Activated CD8-positive, alpha-beta memory T cell treated with anti-CD3 and anti-CD28 coated beads, Interleukin-2, amount 50 U/mL, for 1 hour (primary cell): ENCODE measurements around the gene MYO1C.
"Not testable (repeated sequence)": the region's sequence is repeated elsewhere in the genome, so short reads cannot be mapped to it uniquely, and the experiment has no call there.

Experiments
- DNase-seq: peaks from one replicate; pipeline ENCODE4 v3.0.0-alpha.2; 2020; ENCODE audit errors: extremely low read depth

Gene MYO1C

GRCh38 chr17:1462164-1463112 is 30.0 kb downstream of the MYO1C start:
- DNase-seq: no peak

DNA sequence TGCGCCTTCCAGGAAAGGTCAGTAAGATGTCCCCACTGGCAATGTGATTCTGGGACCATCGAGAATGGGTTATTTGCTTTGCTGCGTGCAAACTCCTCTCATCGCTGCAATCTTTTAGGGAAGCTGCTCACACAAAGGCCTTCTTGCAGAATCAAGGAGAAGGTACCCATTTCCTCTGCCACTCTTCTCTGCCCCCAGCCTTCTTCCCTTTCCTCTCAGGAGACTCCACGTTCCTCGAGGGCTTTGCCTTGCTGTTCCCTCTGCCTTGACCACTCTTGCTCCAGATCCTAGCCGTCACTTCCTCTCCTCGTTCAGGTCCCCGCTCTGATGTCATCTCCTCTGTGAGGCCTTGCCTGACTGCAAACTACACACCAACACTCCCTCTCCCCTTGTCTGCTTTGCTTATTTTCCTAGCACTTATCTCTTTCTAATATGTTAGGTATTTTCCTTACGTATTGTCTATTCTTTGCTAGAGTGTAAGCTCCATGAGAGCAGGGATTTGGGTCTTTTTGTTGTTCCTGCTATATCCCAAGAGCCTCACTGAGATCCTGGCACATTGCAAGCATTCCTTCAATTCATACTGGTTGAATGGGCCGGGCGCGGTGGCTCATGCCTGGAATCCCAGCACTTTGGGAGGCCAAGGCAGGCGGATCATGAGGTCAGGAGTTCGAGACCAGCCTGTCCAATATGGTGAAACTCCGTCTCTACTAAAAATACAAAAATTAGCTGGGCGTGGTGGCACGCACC is 31.1 kb downstream of the MYO1C start:
- DNase-seq: no peak

DNA sequence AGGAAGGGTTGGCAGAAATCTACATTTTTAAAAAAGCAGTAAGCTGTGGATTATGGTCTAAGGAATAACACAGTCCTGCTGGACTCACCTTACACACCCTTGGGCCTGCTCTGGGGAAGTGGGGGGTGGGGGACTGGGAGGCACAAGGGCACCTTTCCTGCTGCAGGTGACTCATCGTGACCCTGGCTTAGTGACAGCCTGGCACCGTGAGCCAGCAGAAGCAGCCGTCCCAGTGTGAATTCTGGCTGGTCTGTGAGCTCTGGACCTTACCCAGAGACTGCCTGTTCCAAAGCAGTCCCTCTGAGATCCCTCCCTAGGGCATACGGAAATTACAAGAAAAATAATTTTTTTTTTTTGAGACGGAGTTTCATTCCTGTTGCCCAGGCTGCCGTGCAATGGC is 32.3 kb downstream of the MYO1C start:
- no peak for DNase-seq

GRCh38 chr17:1455797-1456599 is 36.5 kb downstream of the MYO1C start, which contains the start of gene CRK:
CRK (minus strand) TSS chr17:1456232; CDS start chr17:1456117, 115 bp downstream.
- peak; percentile 85 for DNase-seq

GRCh38 chr17:1455291-1455796 is 37.1 kb downstream of the MYO1C start:
- no peak for DNase-seq

- no peak for DNase-seq
Observed at GRCh38 chr17:1454541-1454940, 37.9 kb downstream of the MYO1C start.

DNA sequence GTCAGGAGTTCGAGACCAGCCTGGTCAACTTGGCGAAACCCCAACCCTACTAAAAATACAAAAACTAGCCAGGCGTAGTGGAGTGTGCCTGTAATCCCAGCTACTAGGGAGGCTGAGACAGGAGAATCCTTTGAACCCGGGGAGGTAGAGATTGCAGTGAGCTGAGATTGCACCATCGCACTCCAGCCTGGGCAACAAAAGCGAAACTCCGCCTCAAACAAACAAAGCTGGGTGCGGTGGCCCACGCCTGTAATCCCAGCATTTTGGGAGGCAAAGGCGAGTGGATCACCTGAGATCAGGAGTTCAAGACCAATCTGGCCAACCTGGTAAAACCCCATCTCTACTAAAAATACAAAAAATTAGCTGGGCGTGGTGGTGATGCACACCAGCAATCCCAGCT is 38.8 kb downstream of the MYO1C start:
- not testable (repeated sequence) for DNase-seq

DNA sequence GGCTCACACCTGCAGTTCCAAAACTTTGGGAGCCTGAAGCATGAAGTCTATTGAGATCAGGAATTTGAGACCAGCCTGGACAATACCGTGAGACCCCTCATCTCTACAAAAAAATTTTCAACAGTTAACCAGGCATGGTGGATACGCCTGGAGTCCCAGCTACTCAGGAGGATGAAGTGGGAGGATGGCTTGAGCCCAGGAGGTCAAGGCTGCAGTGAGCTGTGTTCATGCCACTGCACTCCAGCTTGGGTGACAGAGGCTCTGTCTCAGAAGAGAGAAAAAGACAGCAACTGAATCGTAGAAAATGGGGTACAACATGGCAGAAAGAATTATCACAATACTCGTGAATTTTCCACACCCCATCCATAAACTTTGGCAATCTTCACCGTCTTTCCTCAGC is 39.6 kb downstream of the MYO1C start:
- DNase-seq: no peak

GRCh38 chr17:1450261-1450660 is 42.2 kb downstream of the MYO1C start:
- DNase-seq: not testable (repeated sequence)

DNA sequence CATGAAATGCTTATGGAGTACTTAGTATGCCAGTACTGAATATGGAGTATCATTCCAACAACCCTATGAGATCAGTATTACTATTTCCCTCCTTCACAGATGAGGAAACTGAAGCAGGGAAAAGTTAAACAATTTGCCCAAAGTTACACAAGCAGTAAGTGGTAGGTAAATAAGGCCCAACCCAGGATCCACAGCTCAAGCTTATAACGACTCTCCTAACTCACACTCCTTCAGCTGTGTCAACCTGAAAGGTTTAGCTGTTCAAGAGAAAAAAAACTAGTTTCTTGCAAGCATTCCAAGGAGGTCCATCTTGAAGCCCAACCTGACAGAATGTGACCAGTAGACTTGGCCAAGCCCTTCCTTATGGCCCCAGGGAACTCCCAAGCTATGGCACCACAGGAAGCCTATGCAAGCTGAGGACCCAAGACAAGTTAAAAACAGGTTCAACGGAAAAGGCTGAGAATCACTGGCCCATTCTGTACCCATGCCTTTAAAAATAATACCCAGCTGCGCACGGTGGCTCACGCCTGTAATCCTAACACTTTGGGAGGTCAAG is 43.0 kb downstream of the MYO1C start:
- no peak for DNase-seq

GRCh38 chr17:1447052-1447451 is 45.4 kb downstream of the MYO1C start:
- no peak for DNase-seq

- DNase-seq: no peak
Observed at GRCh38 chr17:1446201-1446600, 46.3 kb downstream of the MYO1C start.

DNA sequence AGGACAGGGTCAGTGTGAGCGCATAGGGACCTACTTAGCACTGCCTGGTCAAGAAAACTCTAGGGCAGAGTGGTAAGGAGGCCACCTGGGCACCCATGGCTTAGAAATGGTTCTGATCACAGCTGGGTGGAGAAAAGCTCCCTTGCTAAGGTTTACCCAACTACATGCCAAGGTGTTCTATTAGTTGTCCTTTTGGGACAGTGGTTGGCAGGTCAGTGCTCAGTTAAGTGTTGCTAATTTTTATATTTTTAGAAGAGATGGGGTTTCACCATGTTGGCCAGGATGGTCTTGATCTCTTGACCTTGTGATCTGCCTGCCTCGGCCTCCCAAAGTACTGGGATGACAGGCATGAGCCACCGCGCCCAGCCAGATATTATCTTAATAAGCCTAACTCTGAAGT is 46.8 kb downstream of the MYO1C start:
- DNase-seq: not testable (repeated sequence)

DNA sequence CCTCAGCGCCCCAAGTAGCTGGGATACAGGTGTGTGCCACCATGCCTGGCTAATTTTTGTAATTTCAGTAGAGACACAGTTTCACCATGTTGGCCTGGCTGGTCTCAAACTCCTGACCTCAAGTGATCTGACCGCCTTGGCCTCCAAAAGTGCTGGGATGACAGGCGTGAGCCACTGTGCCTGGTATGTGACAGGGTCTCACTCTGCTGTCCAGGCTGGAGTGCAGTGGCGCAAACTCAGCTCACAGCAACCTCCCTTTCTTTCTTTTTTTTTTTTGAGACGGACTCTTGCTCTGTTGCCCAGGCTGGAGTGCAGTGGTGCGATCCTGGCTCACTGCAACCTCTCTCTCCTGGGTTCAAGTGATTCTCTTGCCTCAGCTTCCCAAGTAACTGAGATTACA is 49.8 kb downstream of the MYO1C start:
- DNase-seq: not testable (repeated sequence)

DNA sequence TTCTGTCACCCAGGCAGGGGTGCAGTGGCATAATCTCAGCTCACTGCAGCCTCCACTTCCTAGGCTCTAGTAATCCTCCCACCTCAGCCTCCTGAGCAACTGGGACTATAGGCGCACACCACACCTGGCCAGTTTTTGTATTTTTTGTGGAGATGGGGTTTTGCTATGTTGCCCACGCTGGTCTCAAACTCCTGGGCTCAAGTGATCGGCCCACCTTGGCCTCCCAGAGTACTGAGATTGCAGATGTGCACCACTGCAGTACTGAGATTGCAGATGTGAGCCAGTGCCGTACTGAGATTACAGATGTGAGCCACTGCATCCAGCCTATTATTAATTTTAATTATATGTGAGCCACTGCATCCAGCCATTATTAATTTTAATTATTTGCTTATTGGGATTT is 50.3 kb downstream of the MYO1C start:
- DNase-seq: no peak

- DNase-seq: no peak
Observed at GRCh38 chr17:1440921-1441320, 51.6 kb downstream of the MYO1C start.

- no peak for DNase-seq
Observed at GRCh38 chr17:1438593-1439083, 53.8 kb downstream of the MYO1C start.

DNA sequence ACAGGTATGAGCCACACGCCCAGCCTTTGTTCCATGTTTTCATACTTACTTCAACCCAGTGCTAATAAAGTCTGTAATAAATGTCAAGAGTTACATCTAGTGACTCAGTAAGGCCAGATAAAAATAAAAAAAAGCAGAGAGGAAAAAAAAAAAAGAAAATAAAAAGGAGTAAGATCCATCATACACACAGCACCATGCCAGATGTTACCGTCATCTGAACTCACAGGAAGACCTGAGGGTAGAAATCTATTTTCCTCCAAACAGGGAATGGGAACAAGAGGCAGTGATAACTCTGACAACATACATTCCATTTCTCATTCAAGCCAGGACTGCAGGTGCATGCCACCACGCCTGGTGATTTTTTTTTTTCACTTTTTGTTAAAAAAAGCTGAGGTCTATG is 57.2 kb downstream of the MYO1C start:
- DNase-seq: no peak

GRCh38 chr17:1434150-1434549 is 58.3 kb downstream of the MYO1C start:
- no peak for DNase-seq

- no peak for DNase-seq
Observed at GRCh38 chr17:1431631-1432104, 60.8 kb downstream of the MYO1C start.
